ENCODE measurements around the gene CACNB2.
"Not testable (repeated sequence)": the region's sequence is repeated elsewhere in the genome, so short reads cannot be mapped to it uniquely, and the experiment has no call there.

CACNB2 gene

DNA sequence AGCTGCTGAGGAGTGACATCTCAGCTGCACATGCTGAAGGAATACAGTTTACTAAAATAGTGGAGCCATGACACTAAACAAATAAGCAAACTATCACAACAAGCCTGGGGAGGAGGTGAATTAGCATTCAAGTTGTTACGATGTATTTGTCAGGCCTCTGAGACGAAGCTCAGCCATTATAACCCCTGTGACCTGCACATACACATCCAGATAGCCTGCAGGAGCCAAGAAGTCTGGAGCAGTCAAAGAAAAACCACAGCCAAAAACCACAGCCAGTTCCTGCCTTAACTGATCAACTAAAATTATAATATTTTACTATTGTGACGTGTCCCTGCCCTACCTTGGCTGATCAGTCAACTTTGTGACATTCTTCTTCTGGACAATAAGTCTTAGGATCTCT lies 442.6 kb downstream of the CACNB2 start:
- H3K27me3 ChIP-seq (ENCODE audit: low read depth, low read length), result no peaks in the 10 kb centered on the region
- no peaks in the 10 kb centered on the region for H3K4me1 ChIP-seq (ENCODE audit: low read length)
- no peak overlapping the region for H2AFZ ChIP-seq (ENCODE audit: low read depth, low read length)
- no peaks in the 10 kb centered on the region for H3K79me2 ChIP-seq (ENCODE audit: low read length)
- no peak overlapping the region for H3K4me3 ChIP-seq (ENCODE audit: low read length)
- no peak overlapping the region for H3K4me2 ChIP-seq (ENCODE audit: low read length)
- peaks cover 17% of the 10 kb centered on the region for H3K36me3 ChIP-seq (replicated peaks; ENCODE audit: low read depth, low read length)
- H4K20me1 ChIP-seq (ENCODE audit: insufficient read depth, low read length), result no peaks in the 10 kb centered on the region
- H3K27ac ChIP-seq (ENCODE audit: low read length), result no peak overlapping the region
- H3K9me3 ChIP-seq (ENCODE audit: insufficient read depth, low read length), result no peaks in the 10 kb centered on the region
- H3K9ac ChIP-seq (ENCODE audit: low read length), result no peak overlapping the region
- TF ChIP-seq, protein P1, sequence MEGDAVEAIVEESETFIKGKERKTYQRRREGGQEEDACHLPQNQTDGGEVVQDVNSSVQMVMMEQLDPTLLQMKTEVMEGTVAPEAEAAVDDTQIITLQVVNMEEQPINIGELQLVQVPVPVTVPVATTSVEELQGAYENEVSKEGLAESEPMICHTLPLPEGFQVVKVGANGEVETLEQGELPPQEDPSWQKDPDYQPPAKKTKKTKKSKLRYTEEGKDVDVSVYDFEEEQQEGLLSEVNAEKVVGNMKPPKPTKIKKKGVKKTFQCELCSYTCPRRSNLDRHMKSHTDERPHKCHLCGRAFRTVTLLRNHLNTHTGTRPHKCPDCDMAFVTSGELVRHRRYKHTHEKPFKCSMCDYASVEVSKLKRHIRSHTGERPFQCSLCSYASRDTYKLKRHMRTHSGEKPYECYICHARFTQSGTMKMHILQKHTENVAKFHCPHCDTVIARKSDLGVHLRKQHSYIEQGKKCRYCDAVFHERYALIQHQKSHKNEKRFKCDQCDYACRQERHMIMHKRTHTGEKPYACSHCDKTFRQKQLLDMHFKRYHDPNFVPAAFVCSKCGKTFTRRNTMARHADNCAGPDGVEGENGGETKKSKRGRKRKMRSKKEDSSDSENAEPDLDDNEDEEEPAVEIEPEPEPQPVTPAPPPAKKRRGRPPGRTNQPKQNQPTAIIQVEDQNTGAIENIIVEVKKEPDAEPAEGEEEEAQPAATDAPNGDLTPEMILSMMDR (IDR thresholded peaks at IDR 0.05; ENCODE audit: low read depth, low read length), result no peak
- no peak for TF ChIP-seq EZH2phosphoT487 (IDR thresholded peaks at IDR 0.05; ENCODE audit: low read depth)

DNA sequence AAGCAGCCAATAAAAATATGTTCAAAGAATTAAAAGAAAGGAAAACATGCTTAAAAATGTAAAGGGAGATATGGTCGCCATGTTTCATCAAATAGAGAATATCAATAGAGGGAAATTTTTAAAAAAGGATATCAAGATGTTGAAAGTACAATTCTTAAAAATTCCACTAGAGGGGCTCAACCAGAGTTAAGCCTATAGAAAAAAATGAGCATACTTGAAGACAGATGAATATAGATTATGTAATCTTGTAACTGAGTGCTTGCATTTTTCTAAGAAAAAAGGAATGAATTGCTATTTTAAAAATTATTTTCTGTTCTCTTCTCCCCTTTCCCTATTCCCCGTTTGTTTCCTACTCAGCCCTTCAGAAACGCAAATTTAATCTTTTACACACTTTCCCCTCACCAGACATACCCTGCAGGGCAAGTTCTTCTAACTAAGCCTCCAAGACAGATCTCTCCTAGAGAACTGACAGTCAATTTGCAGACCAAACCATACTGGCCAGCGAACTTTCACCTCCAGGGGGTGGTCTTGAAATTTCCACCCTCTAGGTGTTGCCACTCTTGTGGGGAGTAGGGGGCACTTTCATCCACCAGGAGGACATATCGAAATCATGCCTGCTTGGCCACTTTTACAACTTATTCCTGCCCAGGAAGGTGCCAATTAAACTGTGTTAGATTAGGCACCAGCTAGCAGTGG lies 443.5 kb downstream of the CACNB2 start:
- Histone ChIP-seq H3K4me3 (ENCODE audit: low read length) (no peak overlapping the region), H3K27me3 (ENCODE audit: low read depth, low read length) (no peaks in the 10 kb centered on the region), H3K4me2 (ENCODE audit: low read length) (no peak overlapping the region), H3K36me3 (replicated peaks; ENCODE audit: low read depth, low read length) (peaks cover 11% of the 10 kb centered on the region), H3K9me3 (ENCODE audit: insufficient read depth, low read length) (no peaks in the 10 kb centered on the region), H4K20me1 (ENCODE audit: insufficient read depth, low read length) (no peaks in the 10 kb centered on the region), H3K79me2 (ENCODE audit: low read length) (no peaks in the 10 kb centered on the region), H3K27ac (ENCODE audit: low read length) (no peak overlapping the region), H2AFZ (ENCODE audit: low read depth, low read length) (no peak overlapping the region), H3K4me1 (ENCODE audit: low read length) (no peaks in the 10 kb centered on the region), H3K9ac (ENCODE audit: low read length) (no peak overlapping the region)
- TF ChIP-seq, protein P1 (IDR thresholded peaks at IDR 0.05; ENCODE audit: low read depth, low read length), result no peak
- TF ChIP-seq EZH2phosphoT487 (IDR thresholded peaks at IDR 0.05; ENCODE audit: low read depth), result no peak

DNA sequence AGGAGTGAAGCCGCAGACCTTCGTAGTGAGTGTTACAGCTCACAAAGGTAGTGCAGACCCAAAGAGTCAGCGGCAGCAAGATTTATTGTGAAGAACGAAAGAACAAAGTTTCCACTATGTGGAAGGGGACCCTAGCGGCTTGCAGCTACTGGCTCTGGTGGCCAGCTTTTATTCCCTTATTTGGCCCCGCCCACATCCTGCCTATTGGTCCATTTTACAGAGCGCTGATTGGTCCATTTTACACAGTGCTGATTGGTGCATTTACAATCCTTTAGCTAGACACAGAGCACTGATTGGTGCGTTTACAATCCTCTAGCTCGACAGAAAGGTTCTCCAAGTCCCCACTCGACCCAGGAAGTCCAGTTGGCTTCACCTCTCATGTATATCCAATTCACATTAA lies 446.4 kb downstream of the CACNB2 start:
- not testable (repeated sequence) for H3K9me3 ChIP-seq (ENCODE audit: insufficient read depth, low read length); H3K4me3 ChIP-seq (ENCODE audit: low read length); H3K27ac ChIP-seq (ENCODE audit: low read length); H4K20me1 ChIP-seq (ENCODE audit: insufficient read depth, low read length); H3K4me1 ChIP-seq (ENCODE audit: low read length); H3K36me3 ChIP-seq (replicated peaks; ENCODE audit: low read depth, low read length); H3K4me2 ChIP-seq (ENCODE audit: low read length); H3K27me3 ChIP-seq (ENCODE audit: low read depth, low read length); H2AFZ ChIP-seq (ENCODE audit: low read depth, low read length); H3K9ac ChIP-seq (ENCODE audit: low read length); H3K79me2 ChIP-seq (ENCODE audit: low read length)

DNA sequence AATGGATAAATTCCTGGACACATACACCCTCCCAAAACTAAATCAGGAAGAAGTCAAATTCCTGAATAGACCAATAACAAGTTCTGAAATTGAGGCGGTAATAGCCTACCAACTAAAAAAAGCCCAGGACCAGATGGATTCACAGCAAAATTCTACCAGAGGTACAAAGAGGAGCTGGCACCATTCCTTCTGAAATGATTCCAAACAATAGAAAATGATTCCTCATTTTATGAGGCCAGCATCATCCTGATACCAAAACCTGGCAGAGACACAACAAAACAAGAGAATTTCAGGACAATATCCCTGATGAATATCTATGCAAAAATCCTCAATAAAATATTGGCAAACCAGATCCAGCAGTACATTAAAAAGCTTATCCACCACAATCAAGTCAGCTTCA lies 450.9 kb downstream of the CACNB2 start:
- H3K79me2 ChIP-seq (ENCODE audit: low read length); H3K27me3 ChIP-seq (ENCODE audit: low read depth, low read length); H4K20me1 ChIP-seq (ENCODE audit: insufficient read depth, low read length); H3K36me3 ChIP-seq (replicated peaks; ENCODE audit: low read depth, low read length); H3K27ac ChIP-seq (ENCODE audit: low read length); H3K4me3 ChIP-seq (ENCODE audit: low read length); H3K4me2 ChIP-seq (ENCODE audit: low read length); H3K9ac ChIP-seq (ENCODE audit: low read length); H3K9me3 ChIP-seq (ENCODE audit: insufficient read depth, low read length); H2AFZ ChIP-seq (ENCODE audit: low read depth, low read length); H3K4me1 ChIP-seq (ENCODE audit: low read length): not testable (repeated sequence)
